Astrocyte of the hippocampus (primary cell): Measurements from ENCODE around the gene KIAA0586.

Experiments
- DNase-seq: peaks from one replicate; pipeline ENCODE4 v3.0.0; 2011; ENCODE audit warnings: low read depth, low spot score

KIAA0586 gene

GRCh38 chr14:58597041-58597440, 169.5 kb downstream of the KIAA0586 start:
- no peak for DNase-seq

DNA sequence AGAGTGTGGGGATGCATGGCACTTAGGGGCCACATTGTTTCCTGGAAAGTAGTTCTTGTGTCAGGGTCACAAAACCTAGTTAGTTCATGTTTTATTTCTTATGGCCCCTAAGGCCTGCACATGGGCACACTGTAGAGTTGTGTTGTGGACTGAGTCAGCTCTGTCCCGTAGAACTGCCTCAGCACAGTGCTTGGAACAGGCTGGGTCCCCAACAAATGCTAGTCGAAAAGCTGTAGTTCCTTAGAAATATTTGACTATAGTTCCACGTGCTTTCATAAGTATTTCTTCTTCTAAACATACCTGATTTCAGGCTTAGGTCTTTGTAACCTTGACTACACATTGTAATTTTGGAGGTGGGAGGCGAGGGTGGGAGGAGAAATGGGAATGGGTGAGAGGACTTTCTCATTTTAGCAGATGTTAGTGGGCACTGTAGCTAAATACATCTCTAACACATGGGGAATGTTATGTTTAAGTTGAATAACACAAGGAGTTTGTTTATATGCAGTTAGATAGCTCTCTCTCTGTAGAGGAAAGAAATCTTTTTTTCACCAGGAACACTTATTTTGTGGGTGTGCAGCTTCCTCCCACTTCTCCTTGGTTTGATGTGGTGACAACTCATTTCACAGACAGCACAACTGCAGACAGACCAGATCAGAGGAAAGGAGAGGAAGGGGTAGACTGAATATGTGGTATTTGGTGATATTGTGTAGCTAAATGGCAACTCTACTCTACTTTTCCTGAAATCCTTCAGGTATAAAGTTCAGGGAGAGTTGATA, 170.7 kb downstream of the KIAA0586 start:
- no peak for DNase-seq

DNA sequence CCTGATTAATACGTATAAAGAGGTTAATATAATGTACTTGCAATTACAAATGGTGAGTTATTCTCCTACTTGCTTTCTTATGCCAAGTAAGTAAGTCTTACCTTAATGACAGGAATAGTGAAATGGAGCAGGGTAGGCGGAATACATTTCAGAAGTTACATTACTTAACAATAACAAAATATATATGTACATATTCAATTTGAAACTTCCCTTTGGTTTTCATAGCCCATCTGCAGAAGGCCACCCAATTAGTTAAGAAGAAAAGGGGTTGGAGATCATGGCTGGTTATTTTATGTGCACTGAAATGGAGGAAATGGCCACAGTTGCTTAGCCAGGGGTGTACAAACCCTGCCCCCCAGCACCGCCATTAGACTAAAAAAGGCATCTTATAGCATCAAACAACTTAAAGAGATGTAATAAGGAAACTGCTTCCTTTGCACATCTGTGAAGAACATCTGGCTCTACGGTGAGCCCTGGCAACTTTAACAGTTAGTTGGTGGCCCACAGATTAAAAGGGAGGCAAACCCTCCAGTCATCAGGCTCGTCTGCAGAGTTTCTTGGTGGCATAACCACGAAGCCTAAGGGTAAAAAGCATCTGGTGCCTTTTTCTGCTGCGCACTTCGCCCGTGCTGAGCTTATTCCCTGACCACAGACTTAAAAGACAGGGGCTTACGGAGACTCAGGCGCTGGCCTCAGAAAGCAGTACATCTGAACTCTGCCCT, 171.4 kb downstream of the KIAA0586 start:
- no peak for DNase-seq

GRCh38 chr14:58599707-58600106, 172.2 kb downstream of the KIAA0586 start:
- DNase-seq: no peak
